HL-60/S4 treated with phorbol 12-myristate 13-acetate at 8.2 ng/mL for 4 days and 3 days (cell line): ENCODE data around the gene ETV7.

Source experiments
- in situ Hi-C: fragments of 300-500 bp; cut with MboI; formaldehyde crosslinking; loops from 2 replicates; pipeline ENCODE4 v1.15.0; 2022; ENCODE audit warnings: low sequenced_read_pairs

ETV7 gene

GRCh38 chr6:36324715-36325114 lies 62.8 kb downstream of the ETV7 start:
- in situ Hi-C loops = no loop called here

GRCh38 chr6:36324191-36324590 lies 63.3 kb downstream of the ETV7 start:
- in situ Hi-C loops = no loop called here

- in situ Hi-C loops = no loop called here
Observed at GRCh38 chr6:36323062-36323461, 64.4 kb downstream of the ETV7 start.

GRCh38 chr6:36322591-36322990 lies 64.9 kb downstream of the ETV7 start:
- in situ Hi-C loops = no loop called here

- in situ Hi-C loops = no loop called here
Observed at GRCh38 chr6:36320475-36320874, 67.0 kb downstream of the ETV7 start.

- in situ Hi-C loops = no loop called here
Observed at GRCh38 chr6:36319821-36320220, 67.6 kb downstream of the ETV7 start.

GRCh38 chr6:36319436-36319762 lies 68.1 kb downstream of the ETV7 start:
- in situ Hi-C loops = no loop called here

GRCh38 chr6:36318690-36319435 lies 68.6 kb downstream of the ETV7 start:
- in situ Hi-C loops = no loop called here

GRCh38 chr6:36317623-36318022 lies 69.8 kb downstream of the ETV7 start:
- in situ Hi-C loops = no loop called here
